Activated CD8-positive, alpha-beta memory T cell treated with anti-CD3 and anti-CD28 coated beads, Interleukin-2, amount 50 U/mL, for 24 hours (primary cell): ENCODE measurements around the gene DDI2.
"Not testable (repeated sequence)": the region's sequence is repeated elsewhere in the genome, so short reads cannot be mapped to it uniquely, and the experiment has no call there.

Source experiments
- DNase-seq: peaks from one replicate; pipeline ENCODE4 v3.0.0-alpha.2; 2020; ENCODE audit errors: extremely low read depth

Gene DDI2

DNA sequence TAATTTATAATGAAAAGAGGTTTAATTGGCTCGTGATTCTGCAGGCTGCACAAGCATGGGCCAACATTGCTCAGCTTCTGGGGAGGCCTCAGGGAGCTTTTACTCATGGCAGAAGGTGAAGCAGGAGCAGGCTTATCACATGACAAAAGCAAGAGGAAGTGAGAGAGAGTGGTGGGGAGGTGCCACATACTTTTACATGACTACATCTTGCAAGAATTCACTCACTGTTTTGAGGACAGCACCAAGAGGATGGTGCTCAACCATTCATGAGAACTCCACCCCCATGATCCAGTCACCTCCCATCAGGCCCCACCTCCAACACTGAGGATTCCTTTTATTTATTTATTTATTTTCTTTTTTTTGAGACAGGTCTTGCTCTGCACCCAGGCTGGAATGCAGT lies 61.3 kb downstream of the DDI2 start:
- no peak for DNase-seq

DNA sequence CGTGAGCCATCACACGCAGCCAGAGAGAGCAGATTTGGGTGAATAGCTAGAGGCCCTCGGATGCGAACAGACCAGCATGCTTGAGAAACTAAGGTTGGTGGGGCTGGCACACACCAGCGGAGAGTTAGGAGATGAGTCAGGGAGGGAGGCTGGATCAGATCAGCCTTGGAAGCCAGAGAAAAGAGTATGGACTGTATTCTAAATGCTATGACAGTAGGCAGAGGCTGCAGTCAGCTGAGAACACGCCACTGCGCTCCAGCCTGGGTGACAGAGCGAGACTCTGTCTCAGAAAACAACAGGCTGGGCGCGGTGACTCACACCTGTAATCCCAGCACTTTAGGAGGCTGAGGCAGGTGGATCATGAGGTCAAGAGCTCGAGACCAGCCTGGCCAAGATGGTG lies 62.9 kb downstream of the DDI2 start:
- DNase-seq: no peak

- no peak for DNase-seq
Observed at GRCh38 chr1:15680561-15681348, 63.5 kb downstream of the DDI2 start.

- DNase-seq: no peak
Observed at GRCh38 chr1:15681349-15682292, 64.4 kb downstream of the DDI2 start.

GRCh38 chr1:15682936-15683341 lies 65.7 kb downstream of the DDI2 start:
- no peak for DNase-seq

DNA sequence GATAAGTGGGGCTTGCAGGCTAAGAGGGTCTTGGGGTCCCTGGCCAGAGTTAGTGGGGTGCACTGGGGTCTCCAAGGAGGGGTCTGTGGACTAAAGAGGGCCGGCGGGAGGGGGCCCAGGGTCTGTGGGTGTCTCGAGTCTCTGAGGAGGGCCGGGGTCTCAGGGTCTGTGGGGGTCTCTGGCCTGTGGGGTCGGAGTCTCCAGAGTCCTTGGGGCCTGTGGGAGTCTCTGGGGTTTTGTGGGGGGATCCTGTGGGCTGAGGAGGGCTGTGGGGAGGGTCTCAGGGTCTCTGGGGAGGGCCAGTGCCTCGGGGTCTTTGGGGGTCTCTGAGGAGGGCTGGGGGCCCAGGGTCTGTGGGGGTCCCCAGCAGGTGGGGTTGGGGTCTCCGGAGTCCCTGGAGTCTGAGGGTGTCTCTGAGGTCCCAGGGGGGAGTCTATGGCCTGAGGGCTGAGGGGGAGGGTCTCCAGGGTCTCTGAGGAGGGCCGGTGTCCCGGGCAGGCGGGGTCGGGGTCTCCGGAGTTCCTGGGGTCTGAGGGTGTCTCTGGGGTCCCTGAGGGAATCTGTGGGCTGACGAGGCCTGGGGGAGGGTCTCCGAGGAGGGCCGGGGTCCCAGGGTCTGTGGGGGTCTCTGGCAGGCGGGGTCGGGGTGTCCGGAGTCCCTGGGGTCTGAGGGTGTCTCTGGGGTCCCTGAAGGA lies 66.2 kb downstream of the DDI2 start:
- DNase-seq: no peak

GRCh38 chr1:15684042-15684461 lies 66.8 kb downstream of the DDI2 start, which contains the start of gene PLEKHM2:
Gene PLEKHM2, plus strand, starts transcription at chr1:15684320. Its CDS starts 239 bp downstream, at chr1:15684559.
- DNase-seq: no peak

GRCh38 chr1:15684468-15685291 lies 67.4 kb downstream of the DDI2 start:
- DNase-seq: no peak

DNA sequence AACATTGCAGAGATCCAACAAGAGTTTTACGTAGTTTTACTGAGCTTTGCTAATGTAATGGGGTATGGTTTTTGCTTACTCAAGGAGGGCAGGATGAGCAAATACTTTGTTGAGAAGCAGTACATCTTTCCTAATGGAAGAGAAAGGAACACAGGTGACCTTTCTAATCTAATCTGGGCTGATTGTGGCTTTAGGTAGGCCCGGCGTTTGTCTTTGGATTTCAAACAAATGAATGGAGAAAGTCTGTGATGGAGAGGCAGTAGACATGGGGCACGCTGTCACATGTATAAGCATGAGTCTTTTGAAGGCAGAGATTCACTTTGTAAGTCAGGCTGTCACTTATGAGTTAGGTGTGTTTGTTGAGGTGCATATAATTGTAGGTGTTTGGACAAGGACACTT lies 68.6 kb downstream of the DDI2 start:
- DNase-seq: no peak

DNA sequence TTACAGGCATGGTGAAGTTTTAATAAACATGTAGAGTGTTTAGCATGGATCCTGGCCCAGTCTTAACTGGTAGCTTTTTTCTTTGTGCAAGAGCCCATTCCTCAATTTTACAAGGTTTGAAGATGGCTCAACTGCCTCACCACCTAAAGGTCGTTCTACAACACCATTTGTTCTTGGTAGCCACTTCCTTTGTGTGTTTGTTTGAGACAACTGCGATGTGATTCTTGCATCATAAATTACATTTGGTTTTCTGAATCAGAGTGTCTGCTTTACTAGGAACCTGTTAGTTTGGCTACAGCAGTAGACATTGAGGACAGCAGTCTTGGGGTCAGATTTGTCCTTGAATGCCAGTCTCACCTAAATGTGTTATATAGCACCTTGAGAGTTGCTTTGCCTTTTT lies 70.2 kb downstream of the DDI2 start:
- no peak for DNase-seq

GRCh38 chr1:15690317-15690716 lies 73.1 kb downstream of the DDI2 start:
- DNase-seq: no peak

DNA sequence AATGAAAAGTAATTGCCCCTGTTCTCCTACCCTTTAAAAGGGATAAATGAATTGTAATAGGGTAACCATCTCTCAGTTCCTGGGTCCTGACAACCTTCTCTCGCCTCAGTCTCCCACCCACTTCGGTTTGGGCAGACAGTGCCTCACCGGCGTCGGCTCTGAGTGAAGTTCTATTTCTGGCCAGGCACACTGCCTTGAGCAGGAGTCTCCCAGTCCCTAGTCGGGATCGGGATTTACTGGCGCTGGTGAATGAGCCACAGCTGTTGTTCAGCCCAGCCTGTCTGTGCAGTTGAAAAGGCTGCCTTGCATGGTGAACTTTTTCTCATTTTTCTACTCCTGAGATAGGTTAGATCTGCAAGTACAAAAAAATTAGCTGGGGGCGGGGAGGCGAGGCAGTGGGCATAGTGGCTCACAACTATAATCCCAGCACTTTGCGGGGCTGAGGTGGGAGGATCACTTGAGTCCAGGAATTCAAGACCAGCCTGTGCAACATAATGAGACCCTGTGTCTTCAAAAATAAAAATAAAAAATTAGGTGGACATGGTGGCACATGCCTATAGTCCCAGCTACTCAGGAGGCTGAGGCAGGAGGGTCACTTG lies 74.3 kb downstream of the DDI2 start:
- DNase-seq: no peak

DNA sequence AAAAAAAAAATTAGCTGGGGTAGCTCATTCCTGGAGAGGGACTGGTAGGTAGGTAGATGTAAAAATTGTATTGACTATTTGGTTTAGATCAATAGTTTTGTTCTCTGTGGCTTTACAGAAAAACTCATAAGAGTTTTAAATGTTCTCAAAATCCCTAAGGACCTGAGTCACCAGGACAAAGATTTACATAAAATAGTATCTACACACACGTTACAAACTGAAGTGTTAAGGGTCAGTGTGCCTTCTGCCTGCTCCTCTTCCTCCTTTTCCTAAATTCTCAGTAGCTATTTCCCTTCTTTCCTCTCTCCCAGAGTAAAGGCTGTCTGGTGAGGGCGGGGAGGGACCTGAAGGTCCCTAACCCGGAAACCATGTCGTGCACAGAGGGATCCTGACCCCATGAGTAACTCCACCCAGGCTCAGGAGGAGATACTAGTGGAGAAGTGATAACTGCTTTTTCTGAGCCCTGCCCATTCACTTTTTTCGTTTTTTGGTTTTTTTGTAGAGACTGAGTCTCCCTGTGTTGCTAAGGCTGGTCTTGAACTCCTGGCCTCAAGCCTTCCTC lies 74.9 kb downstream of the DDI2 start:
- DNase-seq: no peak

- DNase-seq: no peak
Observed at GRCh38 chr1:15693371-15693770, 76.1 kb downstream of the DDI2 start.

DNA sequence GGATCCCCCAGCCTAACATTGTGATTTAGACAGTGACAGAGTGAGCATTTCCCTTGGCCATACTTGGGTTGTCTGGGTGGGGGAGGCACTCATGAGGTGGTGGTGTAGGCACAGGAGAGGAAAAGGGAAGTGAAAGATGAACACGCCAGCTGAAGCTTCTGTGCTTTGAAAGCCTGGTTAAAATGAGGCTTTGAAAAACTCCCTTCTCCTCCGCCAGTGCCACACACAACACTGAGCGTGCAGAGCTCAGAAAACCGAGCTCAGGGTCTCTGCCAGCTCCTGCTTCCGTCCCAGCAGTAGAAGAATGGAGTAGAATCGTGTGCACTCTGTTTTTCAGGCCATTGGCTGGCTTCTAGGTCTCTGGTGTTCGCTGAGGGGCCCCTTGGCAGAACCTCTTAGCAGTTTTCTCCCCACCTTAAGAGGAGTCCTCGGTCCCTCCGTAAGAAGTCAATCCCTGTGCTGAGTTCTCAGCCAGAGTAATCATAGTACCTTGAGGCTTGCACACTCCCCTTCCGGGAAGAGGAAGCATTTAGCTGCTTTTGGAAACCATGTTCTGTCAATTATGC lies 79.8 kb downstream of the DDI2 start:
- no peak for DNase-seq

DNA sequence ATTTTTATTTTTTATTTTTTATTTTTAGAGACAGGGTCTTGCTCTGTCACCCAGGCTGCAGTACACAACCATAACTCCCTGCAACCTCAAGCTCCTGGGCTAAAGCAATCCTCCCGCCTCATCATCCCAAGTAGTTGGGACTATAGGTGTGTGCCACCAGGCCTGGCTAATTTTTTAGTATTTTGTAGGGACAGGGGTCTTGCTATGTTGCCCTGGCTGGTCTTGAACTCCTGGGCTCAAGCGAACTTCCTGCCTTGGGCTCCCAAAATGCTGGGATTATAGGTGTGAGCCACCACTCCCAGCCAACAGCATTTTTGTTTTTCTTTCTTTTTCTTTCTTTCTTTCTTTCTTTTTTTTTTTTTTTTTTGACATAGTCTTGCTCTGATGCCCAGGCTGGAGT lies 80.9 kb downstream of the DDI2 start:
- no peak for DNase-seq

DNA sequence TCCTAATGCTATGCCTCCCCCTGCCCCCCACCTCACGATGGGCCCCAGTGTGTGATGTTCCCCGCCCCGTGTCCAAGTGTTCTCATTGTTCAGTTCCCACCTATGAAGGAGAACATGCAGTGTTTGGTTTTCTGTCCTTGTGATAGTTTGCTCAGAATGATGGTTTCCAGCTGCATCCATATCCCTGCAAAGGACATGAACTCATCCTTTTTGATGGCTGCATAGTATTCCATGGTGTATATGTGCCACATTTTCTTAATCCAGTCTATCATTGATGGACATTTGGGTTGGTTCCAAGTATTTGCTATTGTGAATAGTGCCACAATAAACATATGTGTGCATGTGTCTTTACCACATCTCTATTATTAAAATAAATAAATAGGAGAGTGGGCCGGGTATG lies 82.1 kb downstream of the DDI2 start:
- DNase-seq: not testable (repeated sequence)

- no peak for DNase-seq
Observed at GRCh38 chr1:15700508-15700907, 83.2 kb downstream of the DDI2 start.

DNA sequence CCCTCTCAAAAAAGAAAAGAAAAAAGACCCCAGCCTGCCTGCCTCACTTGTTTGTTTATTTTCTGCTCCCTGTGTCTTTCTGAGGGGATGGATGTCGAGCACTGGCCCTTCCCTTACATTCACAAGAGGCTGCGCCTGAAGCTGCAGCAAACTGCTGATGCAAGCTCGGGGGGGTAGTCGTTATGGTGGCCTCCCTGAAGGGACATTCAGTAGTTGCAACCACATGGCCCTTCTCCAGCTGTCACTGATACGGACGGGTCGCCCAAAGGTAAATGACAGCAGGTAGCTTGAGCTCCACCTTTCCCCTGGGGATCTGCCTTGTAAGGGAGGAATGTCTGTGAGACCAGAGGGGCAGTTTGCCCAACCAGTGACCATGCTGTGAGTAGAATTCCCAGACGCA lies 84.5 kb downstream of the DDI2 start:
- DNase-seq: no peak
